ENCODE measurements around the gene CRTC3.

Gene CRTC3

DNA sequence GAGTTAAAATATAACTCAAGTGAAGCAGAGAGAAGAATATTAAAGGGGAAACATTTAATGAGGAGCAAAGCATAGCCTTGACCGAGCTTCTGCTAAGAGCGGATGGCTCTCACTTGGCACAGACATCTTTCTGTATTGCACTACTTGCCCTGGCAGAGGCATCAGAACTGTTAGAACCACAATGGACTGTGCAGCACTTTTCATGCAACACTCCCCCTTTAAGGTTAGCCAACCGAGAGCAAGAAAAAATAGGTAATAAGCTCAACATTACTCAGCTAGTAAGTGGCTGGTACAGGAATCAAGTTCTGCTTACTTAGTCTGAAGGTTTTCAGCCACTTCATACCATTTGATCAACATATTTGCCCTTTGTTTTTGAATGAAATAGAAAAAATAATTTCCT lies 33.7 kb downstream of the CRTC3 start:
- DNase-seq (ENCODE audit: low read depth): no peak

DNA sequence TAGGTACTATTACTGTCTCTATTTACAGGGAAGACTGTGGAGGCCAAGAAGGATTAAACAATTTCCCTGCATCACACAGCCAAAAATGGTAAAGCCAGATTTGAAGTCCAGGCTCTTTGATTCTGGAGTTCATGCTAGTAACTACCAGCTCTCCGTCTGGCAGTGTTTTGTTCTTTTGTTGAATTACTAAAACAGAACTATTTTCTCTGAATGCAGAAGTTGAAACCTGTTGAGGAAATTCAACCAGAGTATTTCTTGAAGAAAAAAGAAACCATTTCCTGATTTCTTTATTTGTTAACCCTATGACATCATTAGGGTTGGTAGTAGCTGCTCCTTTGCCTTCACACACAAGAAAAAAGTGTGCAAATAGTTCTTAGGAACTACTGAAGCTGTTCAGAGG lies 34.3 kb downstream of the CRTC3 start:
- DNase-seq (ENCODE audit: low read depth): no peak

DNA sequence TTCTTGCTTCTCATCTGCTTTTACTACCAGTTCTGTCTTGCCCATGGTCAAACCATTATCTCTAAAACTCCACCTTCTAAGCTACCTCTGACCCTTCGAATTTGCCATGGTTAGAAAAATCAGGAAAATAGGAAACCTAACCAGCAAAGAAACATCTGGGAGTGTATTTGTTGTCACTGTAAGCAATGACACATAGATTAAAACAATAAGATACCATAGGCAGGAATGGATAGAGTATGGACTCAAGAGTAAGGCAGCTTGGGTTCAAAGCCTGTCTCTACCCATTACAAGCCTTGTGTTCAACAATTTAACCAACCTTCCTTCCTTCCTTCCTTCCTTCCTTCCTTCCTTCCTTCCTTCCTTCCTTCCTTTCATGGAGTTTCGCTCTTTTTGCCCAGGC lies 34.9 kb downstream of the CRTC3 start:
- DNase-seq (ENCODE audit: low read depth): no peak

DNA sequence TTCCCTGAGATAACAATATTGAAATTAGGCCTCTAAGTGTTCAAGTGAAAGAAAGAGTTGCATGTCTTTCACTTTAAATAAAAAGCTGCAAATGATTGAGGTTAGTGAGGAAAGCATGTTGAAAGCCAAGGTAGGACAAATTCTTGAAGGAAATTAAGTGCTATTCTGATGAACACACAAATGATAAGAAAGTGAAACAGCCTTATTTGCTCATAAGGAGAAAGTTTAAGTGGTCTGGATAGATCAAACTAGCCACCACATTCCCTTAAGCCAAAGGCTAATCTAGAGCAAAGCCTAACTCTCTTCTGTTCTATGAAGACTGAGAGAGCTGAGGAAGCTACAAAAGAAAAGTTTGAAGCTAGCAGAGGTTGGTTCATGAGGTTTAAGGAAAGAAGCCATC lies 36.1 kb downstream of the CRTC3 start:
- DNase-seq (ENCODE audit: low read depth): no peak

DNA sequence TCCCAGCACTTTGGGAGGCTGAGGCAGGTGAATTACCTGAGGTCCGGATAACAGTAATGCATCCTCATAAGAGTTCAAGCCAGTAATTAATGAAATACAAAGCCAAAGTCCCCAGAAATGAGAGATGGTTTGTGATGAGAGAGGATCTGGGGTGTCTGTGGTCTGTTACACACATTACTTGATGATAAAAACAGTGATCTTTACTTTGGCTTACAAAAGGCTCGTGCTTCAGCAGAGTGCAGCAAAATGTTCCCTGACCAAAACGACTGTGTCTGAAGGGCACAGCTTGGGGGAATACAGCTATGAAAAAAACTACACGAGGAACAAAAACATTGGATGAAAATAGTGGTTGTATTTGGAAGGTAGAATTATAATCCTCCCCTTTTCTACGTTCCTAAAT lies 40.9 kb downstream of the CRTC3 start:
- peak; percentile 13 for DNase-seq (ENCODE audit: low read depth)

DNA sequence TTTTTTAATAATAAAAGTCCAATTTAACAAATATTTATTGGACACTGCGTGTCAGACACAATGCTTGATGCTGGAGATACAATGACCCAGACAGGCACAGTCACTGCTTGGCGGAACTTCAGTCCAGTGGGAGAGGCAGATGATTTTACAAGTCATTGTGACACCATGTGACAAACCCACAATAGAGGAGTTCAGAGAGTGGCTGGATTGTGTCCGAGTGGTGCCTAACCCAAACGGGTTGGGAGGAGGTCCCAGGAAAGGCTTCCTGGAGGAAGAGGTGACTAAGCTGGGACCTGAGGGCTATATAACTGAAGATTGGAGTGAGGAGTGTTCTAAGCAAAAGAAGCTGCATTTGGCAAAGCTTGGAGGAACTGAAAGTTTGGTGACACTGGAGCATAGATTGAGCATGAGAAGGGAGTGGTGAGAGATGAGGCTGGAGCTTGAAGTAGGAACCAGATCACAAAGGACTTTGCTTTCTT lies 41.4 kb downstream of the CRTC3 start:
- peak; percentile 83 for DNase-seq (ENCODE audit: low read depth)

DNA sequence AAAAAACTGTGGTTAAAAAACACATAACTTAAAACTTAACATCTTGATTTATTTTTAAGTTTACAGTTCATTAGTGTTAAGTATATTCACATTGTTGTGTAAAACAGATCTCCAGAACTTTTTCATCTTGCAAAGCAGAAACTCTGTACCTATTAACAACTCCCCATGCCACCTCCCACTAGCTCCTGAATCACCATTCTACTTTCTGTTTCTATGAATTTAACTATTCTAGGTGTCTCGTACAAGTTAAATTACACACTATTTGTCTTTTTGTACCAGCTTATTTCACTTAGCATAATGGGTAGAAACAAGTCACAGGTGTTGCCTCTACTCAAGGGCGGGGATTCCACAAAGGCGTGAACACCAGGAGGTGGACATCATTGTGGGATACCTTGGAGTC lies 43.2 kb downstream of the CRTC3 start:
- DNase-seq (ENCODE audit: low read depth): no peak

DNA sequence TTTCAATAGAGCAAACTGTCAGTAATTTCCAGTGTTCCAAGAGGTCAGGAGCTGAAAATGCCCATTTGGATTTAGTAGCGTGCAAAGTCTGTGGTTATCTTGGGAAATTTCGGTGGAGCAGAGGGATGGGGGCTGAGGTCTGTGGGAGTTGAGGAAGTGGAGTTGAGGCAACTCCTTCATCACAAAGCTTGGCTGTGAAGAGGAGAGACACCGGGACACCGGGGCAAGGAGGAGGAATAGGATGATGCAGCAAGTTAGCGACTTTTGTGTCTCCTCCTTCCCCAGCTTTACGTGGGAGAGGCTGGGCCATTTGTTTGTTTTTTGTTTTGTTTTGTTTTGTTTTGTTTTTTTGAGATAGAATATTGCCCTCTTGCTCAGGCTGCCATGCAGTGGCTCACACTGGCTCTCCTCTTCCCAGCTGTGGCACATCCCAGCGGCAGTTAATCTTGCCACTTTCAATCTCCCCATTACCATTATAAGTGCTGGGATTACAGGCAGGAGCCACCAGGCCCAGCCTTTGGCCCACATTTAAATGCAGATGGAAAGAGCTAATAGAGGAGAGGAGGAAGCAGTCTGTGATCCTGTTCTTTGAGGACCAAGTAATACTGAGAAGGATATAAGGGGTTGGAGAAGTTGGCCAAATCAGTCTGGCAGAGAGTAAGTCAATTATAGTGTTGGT lies 47.1 kb downstream of the CRTC3 start:
- DNase-seq (ENCODE audit: low read depth): no peak

DNA sequence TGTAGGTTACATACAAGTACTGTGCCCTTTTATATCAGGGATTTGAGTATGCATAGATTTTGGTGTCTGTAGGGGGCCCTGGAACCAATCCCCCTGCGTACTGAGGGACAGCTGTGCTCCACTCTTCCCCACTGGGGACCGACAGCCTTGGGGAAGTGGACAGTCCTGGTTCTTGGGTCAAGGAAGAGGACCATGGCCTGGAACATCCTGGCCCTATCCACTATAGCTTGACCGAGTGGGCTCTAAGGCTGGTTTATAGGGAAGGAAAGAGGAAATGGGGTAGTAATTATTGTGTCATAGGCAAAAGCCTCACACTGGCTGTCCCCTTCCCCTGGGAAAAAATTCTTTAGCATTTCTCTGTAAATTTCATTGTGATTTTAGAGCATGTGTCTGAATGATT lies 49.5 kb downstream of the CRTC3 start:
- DNase-seq (ENCODE audit: low read depth): no peak

DNA sequence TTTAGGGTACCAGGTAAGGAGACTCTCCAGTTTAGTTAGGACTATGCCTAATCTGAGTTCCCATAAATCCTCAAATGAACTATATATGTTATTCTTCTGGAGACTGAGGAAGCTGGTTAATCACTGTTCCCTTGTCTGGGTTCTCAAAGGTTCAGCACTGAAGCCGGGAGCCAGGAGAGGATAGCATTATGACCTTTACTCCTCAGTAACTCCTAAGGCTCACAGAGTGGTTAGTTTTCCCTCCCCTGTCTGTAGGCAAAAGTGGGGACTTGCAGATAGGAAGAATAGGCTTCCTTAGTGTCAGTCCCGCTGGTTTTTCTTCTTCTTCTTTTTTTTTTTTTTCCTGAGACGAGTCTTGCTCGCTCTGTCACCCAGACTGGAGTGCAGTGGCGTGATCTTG lies 50.4 kb downstream of the CRTC3 start:
- no peak for DNase-seq (ENCODE audit: low read depth)

DNA sequence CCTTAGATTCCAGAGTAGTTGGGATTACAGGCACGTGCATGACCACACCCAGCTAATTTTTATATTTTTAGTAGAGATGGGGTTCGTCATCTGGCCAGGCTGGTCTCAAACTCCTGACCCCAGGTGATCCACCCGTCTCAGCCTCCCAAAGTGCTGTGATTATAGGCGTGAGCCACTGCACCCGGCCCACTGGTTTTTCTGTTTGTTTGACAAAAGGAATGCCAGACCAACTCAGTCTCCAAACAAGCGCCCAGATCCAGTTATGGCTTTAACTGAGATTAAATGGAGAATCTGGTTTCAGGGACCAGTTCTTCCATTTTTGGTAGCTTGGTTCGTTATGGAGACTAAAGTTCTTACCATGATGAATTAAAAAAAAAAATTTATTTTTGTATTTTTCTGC lies 50.8 kb downstream of the CRTC3 start:
- no peak for DNase-seq (ENCODE audit: low read depth)

DNA sequence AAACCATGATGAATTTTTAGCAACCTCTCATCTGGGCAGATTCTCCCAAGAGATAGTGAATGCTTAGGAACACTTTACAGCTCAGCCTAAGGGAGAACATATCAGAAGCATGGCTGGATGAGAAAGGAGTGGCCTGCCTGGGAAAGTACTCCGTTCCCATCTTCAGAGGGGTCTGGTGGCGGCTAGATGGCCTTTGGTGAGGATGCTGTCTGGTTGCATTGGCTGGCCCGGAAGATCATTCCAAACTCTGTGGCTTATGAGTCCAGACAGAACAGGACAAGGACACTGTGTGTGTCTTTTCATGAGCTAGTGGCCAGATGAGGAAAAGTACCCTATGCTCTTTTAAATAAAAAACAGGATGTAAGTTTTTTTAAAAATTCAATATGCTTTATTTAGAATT lies 51.2 kb downstream of the CRTC3 start:
- no peak for DNase-seq (ENCODE audit: low read depth)

DNA sequence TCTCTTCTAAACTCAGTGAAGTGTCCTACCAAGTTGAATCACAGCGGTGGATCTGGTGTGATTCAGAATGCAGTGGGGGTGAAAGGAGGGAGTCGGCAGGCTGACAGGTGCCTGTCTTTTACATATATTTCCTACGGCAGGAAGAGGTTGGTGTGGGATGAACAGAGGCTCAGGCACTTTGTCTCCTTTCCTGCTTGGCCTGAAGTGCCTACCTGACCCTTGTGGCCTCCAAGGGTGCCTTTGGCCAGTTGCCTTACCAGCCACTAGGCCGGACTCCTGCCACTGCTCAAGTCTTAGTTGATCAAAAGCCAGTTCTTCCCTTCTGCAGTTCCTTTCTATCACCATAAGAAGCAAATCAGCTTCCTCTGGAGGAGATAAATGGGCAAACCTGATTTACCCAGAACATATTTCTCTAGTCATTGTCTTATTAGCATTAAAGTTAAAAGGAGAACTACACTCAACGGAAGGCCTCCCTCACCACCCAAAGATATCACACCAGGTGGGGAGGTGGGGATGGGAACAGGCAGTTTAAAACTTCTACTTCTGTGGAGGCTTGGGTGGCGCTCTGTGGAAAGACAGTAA lies 52.1 kb downstream of the CRTC3 start:
- no peak for DNase-seq (ENCODE audit: low read depth)

DNA sequence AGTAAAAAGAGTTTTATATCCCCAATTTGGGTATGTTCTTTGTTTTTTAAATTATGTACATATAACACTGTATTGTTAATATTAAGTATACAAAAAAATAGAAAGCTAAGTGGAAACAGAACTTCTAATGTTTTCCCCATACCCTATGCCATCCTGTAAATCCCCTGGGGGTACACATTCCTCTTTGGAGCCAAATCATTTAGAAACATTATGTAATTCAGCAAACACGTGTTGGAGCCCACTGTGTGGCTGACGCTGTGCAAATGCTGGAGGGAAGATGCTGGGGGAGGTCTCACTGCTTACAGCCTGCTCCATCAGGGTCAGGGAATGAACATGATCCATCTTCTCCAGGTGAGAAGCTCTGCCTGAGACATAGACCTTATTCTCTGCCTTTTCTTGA lies 52.8 kb downstream of the CRTC3 start:
- DNase-seq (ENCODE audit: low read depth): no peak

DNA sequence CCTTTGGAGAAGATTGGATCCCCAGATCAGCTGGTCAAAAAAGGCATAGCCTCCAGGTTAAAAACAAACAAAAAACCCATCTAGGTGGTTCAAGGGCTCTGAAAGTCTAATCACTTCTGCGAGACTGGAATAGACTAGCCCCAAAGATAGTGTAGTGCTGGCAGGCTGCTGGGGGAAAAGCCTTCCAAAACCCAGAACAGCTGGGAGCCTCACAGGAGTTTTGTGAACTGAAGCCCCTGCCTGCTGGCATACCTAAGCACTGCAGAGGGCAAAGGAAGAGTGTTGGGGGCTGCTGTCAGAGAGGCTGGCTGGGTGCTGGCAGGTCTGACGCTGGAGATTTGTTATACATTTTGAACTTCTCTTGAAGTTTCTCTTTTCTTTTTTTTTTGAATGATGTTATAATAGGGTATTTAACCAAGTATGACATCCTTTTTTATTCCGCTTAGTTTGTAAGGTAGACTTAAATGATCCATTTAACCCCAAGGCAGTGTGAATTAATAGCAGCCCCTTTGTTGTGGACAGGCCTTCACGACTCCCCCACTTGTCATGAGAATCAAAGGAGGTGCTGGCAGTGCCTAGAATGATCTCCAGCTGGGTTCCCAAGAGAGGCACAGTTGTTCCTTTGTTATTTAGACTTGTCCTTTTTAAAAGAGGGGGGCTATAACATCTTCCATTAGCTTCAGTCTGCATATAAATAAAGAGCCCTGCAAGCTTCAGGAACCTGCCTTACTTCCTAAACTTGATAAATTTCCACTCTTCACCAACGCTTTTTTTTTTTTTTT lies 53.9 kb downstream of the CRTC3 start:
- no peak for DNase-seq (ENCODE audit: low read depth)

DNA sequence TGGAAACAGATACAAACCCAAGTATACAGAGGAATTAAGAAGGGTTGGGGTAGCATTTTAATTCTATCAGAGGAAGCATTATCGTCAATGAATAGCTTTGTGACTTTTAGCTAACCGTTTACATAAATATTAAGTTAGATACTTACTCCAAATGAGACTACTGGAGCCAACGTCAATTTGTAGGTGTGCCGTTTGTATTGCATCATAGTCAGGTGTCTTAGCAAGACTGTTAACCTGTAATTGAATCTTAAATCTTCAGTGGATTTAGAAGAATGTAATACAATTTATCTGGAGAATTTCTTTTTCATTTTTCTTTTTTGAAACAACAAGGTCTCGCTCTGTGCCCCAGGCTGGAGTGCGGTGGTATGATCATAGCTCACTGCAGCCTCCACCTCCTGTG lies 55.1 kb downstream of the CRTC3 start:
- no peak for DNase-seq (ENCODE audit: low read depth)

DNA sequence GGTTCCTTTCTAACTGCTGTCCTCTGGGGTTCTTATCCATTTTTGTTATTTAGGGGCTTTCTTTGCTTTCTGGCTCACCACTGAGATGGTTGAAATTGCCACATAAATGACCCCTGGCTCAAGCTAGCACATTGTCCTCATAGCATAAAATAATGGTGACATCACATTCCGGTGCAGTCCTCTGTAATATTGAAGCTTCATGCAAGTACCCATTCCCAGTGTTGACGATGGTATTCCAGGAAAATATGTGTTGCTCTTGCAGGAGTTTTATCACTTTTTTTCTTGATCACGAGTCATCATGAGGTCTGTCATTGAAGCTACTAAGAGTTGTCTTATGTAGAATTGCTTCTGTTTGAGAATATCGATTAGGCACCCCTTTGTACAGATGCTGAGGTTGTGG lies 56.1 kb downstream of the CRTC3 start:
- peak; percentile 14 for DNase-seq (ENCODE audit: low read depth)

DNA sequence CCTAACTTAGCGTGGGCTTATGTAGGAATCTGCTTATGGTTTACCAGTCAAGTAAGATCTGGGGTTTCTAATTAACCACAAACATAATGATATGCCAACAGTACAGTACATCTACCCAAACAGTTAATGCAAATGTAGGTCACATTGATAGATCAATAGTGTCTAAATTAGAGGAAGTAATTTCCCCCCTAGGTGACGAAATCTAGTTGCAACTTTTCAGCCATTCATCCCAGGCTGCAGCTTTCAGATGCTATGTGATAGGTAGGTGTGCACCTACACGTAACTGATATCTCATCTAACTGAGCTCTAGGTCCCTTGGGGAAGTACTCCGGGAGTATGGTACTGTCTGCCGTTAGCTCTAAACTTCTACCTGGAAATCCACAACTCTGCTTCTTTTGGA lies 57.2 kb downstream of the CRTC3 start:
- DNase-seq (ENCODE audit: low read depth): no peak

DNA sequence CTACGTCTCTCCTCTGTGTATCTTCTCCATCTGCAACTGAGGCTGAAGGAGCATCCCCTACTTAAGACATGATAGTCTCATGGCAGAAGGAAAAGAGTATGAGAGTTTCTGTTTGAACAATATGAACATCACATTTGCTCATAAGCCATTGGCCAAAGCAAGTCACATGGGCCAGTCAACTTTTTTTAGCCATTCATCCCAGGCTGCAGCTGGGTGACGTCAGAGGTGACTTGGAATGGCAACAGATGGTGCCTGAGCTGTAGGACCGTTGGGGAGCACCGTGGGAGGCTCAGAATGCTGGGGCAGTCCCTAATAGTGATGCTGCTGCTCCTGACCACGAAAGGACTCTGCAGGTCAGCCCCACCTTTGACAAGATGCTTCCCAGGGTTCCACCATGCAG lies 58.7 kb downstream of the CRTC3 start:
- DNase-seq (ENCODE audit: low read depth): peak; percentile 9

DNA sequence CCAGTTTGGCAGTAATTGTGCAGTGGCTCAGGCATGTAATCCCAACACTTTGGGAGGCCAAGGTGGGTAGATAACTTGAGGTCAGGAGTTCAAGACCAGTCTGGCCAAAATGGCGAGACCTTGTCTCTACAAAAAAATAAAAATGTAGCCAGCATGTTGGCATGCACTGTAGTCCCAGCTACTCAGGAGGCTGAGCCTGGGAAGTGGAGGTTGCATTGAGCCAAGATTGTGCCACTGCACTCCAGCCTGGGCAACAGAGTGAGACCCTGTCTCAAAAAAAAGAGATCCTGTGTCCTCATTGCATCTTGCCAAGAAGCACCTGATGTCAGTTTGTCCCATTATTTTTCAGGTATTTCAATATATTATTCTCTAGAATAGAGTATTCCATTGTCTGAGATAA lies 61.8 kb downstream of the CRTC3 start:
- no peak for DNase-seq (ENCODE audit: low read depth)

DNA sequence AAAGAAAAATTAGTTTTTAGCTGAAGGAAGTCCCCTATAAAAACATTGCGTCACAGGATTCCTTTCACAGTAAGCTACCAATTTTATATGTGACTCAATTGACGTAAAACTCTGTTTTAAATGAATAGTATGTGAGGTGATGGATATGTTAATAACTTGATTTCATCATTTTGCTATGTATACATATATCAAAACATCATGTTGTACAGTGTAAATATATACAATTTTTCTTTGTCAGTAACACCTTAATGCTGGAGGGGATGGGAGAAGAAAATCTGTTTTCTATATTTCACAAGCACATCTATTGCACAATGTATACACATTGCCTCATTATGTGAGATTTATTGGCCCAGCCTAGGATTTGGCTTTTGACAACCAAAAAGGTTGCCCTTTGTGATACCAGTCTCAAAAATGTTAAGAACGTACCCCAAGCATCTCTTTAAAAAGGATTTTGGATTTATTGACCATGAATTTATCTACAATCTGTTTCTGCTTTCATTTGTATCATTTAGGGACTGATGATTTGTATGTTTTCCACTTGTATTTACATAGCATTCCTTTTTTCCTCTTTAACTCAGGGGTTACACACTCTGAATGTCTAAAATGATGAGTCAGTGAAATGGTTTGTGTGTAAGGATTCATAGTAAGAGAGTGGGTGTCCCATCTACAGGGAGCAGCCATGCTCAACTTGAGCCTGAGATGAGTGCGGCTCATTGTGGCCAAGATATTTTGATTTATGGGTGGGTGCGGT lies 62.6 kb downstream of the CRTC3 start:
- peak; percentile 53 for DNase-seq (ENCODE audit: low read depth)

DNA sequence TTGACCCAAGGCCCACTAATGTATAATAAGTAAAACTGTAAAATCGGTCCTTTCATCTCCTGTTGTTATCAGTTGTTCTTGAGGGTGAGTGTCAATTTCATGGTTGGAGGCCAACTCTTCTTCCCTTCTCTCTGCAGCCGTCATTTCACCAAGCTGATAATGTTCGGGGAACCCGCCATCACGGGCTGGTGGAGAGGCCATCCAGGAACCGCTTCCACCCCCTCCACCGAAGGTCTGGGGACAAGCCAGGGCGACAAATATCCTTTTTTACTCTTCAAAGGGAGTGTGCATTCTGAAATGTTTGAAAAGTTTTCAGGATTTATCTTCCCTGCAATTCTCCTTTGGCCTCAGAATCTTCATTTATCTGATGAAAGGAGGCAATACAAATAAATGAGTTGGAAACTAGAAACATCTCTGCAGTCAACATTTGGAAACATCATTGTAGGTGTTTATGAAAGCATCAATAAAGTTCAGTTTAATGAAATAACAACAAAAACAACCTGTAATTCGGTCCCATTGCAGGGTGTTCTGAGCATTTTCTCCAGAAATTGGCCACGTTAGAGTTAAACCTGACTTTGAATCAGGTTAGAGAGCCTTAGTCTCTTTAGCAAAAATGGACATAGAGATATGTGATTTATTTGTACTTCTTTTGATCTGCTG lies 63.9 kb downstream of the CRTC3 start:
- no peak for DNase-seq (ENCODE audit: low read depth)

All from ELR (cell line).